ENCODE results near the gene ST6GALNAC3.

ST6GALNAC3 gene

DNA sequence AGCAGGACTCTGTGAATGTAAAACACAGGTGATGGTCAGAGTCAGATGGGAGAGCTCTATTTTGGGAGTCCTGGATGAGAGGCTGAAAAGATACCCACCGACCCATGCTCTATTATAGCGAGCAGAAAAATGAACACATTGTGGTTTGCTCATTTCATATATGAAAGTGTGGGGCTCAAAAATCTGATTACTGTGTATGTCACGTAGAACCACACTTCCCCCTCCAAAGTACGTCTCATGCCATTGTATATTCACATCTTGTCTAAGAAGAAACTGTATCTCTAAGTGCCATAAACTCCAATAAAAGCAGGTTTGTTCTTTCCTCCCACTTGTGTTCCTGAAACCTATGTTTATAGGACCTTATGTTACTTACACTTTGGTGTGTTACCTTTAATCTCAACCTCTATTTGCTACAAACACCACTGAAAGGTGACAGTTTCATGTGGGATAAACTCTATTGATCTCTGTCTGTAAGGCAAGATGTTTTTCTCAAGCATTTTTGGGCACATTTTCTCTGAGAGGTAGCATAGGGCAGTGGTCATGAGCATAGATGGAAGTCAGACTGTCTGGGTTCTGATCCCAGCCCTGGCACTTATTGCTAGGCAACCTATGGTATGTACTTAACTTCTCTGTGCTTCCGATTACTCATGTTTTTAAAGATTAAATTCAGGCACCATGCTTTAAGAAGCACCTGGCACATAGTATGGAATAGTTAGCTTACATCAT, 214.4 kb downstream of the ST6GALNAC3 start:
- no peak overlapping the region for H3K4me3 ChIP-seq (ENCODE audit: low read length)
- H3K4me1 ChIP-seq (ENCODE audit: control insufficient read depth, insufficient read depth, low read length), result no peaks in the 10 kb centered on the region
- H3K27me3 ChIP-seq (ENCODE audit: control insufficient read depth, insufficient read depth, low read length), result no peaks in the 10 kb centered on the region
- H3K9ac ChIP-seq (ENCODE audit: low read length), result no peak overlapping the region
- H3K9me3 ChIP-seq (ENCODE audit: control insufficient read depth, low read length), result no peaks in the 10 kb centered on the region
- H3K36me3 ChIP-seq (ENCODE audit: control insufficient read depth, insufficient read depth, low read length), result no peaks in the 10 kb centered on the region

DNA sequence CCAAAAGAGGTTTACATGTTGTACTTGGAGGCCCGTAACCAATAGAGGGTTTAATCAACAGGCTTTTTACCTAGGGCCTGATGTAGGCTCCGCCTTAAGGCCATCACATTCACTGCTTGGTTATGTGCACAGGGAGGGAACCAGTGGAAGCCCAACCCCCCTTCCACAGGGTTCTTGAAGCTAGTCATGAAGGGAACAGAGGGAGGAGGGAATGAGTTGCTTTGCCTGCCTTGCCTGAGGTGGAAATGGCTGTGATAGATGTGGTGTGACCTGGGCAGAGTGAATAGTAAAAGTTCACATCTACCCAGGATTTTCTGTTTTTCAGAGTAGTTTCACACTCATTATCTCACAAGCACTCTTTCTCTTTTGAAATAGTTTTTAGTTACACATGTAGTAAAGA, 215.1 kb downstream of the ST6GALNAC3 start:
- Histone ChIP-seq H3K9me3 (ENCODE audit: control insufficient read depth, low read length) (no peaks in the 10 kb centered on the region), H3K4me1 (ENCODE audit: control insufficient read depth, insufficient read depth, low read length) (no peaks in the 10 kb centered on the region), H3K9ac (ENCODE audit: low read length) (no peak overlapping the region), H3K4me3 (ENCODE audit: low read length) (no peak overlapping the region), H3K36me3 (ENCODE audit: control insufficient read depth, insufficient read depth, low read length) (no peaks in the 10 kb centered on the region), H3K27me3 (ENCODE audit: control insufficient read depth, insufficient read depth, low read length) (no peaks in the 10 kb centered on the region)

DNA sequence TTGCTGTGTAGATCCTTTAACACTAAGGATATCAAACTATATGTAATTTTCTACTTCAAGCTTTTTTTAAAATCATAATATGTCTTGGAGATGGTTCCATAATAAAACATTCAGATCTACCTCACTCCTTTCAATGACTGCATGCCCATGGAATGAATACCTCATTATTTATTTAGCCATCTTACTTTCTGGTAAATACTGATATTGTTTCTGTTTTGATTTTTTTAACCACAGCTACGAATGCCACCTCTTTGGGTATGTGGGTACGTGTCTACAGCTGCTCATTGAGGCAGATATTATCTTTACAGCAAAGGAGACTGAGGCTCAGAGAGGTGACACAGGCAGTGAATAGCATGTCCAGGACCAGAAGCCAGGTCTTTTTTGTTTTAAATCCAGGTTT, 215.7 kb downstream of the ST6GALNAC3 start:
- no peaks in the 10 kb centered on the region for H3K4me1 ChIP-seq (ENCODE audit: control insufficient read depth, insufficient read depth, low read length)
- H3K4me3 ChIP-seq (ENCODE audit: low read length), result no peak overlapping the region
- H3K27me3 ChIP-seq (ENCODE audit: control insufficient read depth, insufficient read depth, low read length), result no peaks in the 10 kb centered on the region
- no peak overlapping the region for H3K9ac ChIP-seq (ENCODE audit: low read length)
- no peaks in the 10 kb centered on the region for H3K36me3 ChIP-seq (ENCODE audit: control insufficient read depth, insufficient read depth, low read length)
- no peaks in the 10 kb centered on the region for H3K9me3 ChIP-seq (ENCODE audit: control insufficient read depth, low read length)

DNA sequence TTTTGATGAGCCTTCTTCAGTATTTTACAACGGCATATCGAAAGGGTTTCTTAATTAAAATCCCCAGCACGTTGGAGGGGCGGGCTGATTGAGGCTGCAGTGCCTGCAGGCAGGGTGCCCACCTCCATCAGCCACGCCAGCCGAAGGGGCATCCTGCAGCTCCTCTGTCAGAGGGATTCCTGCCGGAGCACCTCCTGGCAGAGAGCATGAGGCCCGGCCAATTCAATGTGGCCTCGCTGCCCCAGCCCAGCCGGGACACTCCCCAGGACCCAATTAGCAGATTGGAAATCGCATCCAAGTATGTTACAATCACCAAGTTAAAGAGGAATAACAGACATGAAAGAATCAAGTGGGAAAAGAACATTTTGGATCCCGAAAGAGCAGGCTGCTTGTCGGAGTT, 216.6 kb downstream of the ST6GALNAC3 start:
- no peaks in the 10 kb centered on the region for H3K27me3 ChIP-seq (ENCODE audit: control insufficient read depth, insufficient read depth, low read length)
- H3K4me1 ChIP-seq (ENCODE audit: control insufficient read depth, insufficient read depth, low read length), result no peaks in the 10 kb centered on the region
- H3K4me3 ChIP-seq (ENCODE audit: low read length), result no peak overlapping the region
- no peaks in the 10 kb centered on the region for H3K9me3 ChIP-seq (ENCODE audit: control insufficient read depth, low read length)
- no peak overlapping the region for H3K9ac ChIP-seq (ENCODE audit: low read length)
- H3K36me3 ChIP-seq (ENCODE audit: control insufficient read depth, insufficient read depth, low read length), result no peaks in the 10 kb centered on the region

DNA sequence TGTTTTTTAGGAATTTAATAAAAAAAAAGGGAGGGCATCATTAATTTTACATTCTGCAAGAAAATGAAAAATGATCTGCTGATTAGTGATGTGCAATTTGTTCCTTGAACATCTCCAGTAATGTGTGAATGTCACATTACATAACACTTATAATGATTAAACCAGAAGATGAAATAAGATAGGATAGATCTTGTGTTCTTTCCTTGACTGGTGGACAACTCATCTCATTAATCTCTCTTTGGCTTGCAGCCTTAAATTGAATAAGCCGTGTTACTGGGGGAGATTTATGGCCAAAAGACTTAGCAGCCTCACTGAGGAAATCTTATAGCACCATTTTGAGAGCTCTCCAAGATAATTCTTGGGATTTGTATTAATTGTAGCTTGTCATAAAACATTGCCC, 217.2 kb downstream of the ST6GALNAC3 start:
- H3K4me3 ChIP-seq (ENCODE audit: low read length), result no peak overlapping the region
- H3K4me1 ChIP-seq (ENCODE audit: control insufficient read depth, insufficient read depth, low read length), result no peaks in the 10 kb centered on the region
- no peaks in the 10 kb centered on the region for H3K36me3 ChIP-seq (ENCODE audit: control insufficient read depth, insufficient read depth, low read length)
- H3K9me3 ChIP-seq (ENCODE audit: control insufficient read depth, low read length), result no peaks in the 10 kb centered on the region
- H3K9ac ChIP-seq (ENCODE audit: low read length), result no peak overlapping the region
- H3K27me3 ChIP-seq (ENCODE audit: control insufficient read depth, insufficient read depth, low read length), result no peaks in the 10 kb centered on the region

DNA sequence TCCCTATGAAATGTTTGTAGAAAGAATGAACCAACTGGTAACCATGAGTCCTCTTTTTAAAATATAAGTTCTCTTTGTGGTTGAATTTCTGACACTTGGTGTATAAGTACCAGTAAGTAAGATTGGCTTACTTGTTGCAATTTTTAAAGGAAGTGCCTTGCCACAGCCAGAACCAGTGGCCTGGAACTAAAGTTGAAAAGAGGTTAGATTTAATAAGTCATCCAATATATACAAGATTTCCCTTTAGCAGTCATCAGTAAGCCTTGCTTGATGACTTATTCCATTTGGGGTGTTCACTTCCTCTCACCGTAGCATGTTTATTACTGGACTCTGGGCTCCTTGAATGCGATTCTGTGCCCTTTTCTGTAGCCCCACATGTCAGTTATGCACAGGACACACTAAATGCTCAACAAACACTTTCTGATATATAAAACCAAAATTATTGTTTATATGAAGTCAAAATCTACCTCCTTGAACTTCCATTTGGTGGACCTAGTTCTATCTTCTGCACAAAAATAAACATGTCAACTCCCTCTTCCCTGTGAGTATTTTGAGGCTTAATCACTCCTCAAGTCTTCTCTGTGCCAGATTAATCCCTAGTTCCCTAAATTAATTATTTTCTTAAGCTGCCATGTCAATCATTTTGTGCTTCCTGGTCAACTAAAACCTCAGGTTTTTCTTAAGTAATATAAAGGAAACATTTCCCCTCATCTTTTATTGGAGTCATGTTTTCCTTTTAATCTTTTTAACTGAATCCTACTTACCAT, 218.1 kb downstream of the ST6GALNAC3 start:
- H3K9me3 ChIP-seq (ENCODE audit: control insufficient read depth, low read length), result no peaks in the 10 kb centered on the region
- H3K27me3 ChIP-seq (ENCODE audit: control insufficient read depth, insufficient read depth, low read length), result no peaks in the 10 kb centered on the region
- no peaks in the 10 kb centered on the region for H3K4me1 ChIP-seq (ENCODE audit: control insufficient read depth, insufficient read depth, low read length)
- no peak overlapping the region for H3K4me3 ChIP-seq (ENCODE audit: low read length)
- no peaks in the 10 kb centered on the region for H3K36me3 ChIP-seq (ENCODE audit: control insufficient read depth, insufficient read depth, low read length)
- no peak overlapping the region for H3K9ac ChIP-seq (ENCODE audit: low read length)

- Histone ChIP-seq H3K9me3 (ENCODE audit: control insufficient read depth, low read length) (no peaks in the 10 kb centered on the region), H3K4me3 (ENCODE audit: low read length) (no peak overlapping the region), H3K27me3 (ENCODE audit: control insufficient read depth, insufficient read depth, low read length) (no peaks in the 10 kb centered on the region), H3K4me1 (ENCODE audit: control insufficient read depth, insufficient read depth, low read length) (no peaks in the 10 kb centered on the region), H3K36me3 (ENCODE audit: control insufficient read depth, insufficient read depth, low read length) (no peaks in the 10 kb centered on the region), H3K9ac (ENCODE audit: low read length) (no peak overlapping the region)
Measured at GRCh38 chr1:76293831-76294230, 219.3 kb downstream of the ST6GALNAC3 start.

DNA sequence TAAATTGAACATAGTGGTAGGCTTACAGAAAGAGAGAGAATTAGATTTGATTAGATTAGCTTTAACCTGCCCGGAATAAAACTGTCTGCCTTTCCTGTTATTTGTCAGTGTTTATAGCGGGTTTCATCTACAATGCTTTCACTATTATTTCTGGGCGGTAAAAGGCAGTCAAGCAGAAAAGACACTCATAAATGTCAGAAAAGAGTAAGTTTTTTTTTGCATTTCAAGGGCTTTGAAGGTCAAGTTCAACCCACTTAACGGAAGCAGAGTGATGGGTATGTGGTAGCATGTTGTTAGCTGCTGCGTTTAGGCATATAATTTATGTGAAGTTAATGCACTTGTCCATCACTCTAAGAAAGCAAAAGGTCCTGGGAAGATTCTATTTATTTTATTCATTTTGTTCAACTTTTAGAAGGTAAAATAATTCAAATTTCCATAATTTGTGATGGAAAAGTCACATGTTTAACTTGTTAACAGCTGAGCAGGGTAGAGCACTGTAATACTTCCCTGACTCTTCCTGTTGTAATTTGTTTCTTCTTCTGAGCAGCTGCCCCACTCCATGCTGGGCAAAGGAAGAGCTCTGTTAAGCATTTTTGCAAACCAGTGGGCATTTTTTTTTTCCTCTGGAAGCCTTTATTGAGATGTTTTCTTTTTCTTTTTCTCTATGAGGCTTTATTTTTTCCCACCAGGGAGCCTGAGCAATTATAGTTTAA, 220.1 kb downstream of the ST6GALNAC3 start:
- Histone ChIP-seq H3K4me1 (ENCODE audit: control insufficient read depth, insufficient read depth, low read length) (no peaks in the 10 kb centered on the region), H3K9me3 (ENCODE audit: control insufficient read depth, low read length) (no peaks in the 10 kb centered on the region), H3K27me3 (ENCODE audit: control insufficient read depth, insufficient read depth, low read length) (no peaks in the 10 kb centered on the region), H3K4me3 (ENCODE audit: low read length) (no peak overlapping the region), H3K9ac (ENCODE audit: low read length) (no peak overlapping the region), H3K36me3 (ENCODE audit: control insufficient read depth, insufficient read depth, low read length) (no peaks in the 10 kb centered on the region)

DNA sequence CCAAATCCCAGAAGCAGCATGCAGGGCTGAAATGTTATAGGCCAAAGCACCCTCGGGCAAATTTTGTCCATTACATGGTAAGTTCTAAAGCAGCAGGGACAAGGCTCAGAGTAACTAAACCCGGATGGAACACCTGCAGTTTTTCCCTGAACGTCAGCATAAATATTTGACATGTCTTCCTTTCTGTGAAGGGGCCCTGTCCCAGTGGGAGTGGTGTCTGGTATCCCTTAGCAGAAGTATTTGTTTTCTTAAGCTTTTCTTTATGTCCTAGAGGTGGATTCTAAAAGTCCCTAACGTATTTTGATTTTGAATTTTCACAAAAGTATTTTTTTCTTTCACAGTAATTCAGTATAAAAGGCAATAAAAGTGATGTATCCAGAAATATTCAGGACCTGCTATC, 223.9 kb downstream of the ST6GALNAC3 start:
- Histone ChIP-seq H3K36me3 (ENCODE audit: control insufficient read depth, insufficient read depth, low read length) (no peaks in the 10 kb centered on the region), H3K4me3 (ENCODE audit: low read length) (no peak overlapping the region), H3K27me3 (ENCODE audit: control insufficient read depth, insufficient read depth, low read length) (no peaks in the 10 kb centered on the region), H3K4me1 (ENCODE audit: control insufficient read depth, insufficient read depth, low read length) (no peaks in the 10 kb centered on the region), H3K9me3 (ENCODE audit: control insufficient read depth, low read length) (no peaks in the 10 kb centered on the region), H3K9ac (ENCODE audit: low read length) (no peak overlapping the region)

GRCh38 chr1:76299036-76299435, 224.5 kb downstream of the ST6GALNAC3 start:
- no peaks in the 10 kb centered on the region for H3K4me1 ChIP-seq (ENCODE audit: control insufficient read depth, insufficient read depth, low read length)
- no peaks in the 10 kb centered on the region for H3K36me3 ChIP-seq (ENCODE audit: control insufficient read depth, insufficient read depth, low read length)
- H3K4me3 ChIP-seq (ENCODE audit: low read length), result no peak overlapping the region
- H3K9me3 ChIP-seq (ENCODE audit: control insufficient read depth, low read length), result no peaks in the 10 kb centered on the region
- no peaks in the 10 kb centered on the region for H3K27me3 ChIP-seq (ENCODE audit: control insufficient read depth, insufficient read depth, low read length)
- no peak overlapping the region for H3K9ac ChIP-seq (ENCODE audit: low read length)

GRCh38 chr1:76300556-76300955, 226.0 kb downstream of the ST6GALNAC3 start:
- Histone ChIP-seq H3K27me3 (ENCODE audit: control insufficient read depth, insufficient read depth, low read length) (no peaks in the 10 kb centered on the region), H3K9ac (ENCODE audit: low read length) (no peak overlapping the region), H3K4me1 (ENCODE audit: control insufficient read depth, insufficient read depth, low read length) (no peaks in the 10 kb centered on the region), H3K9me3 (ENCODE audit: control insufficient read depth, low read length) (no peaks in the 10 kb centered on the region), H3K36me3 (ENCODE audit: control insufficient read depth, insufficient read depth, low read length) (no peaks in the 10 kb centered on the region), H3K4me3 (ENCODE audit: low read length) (no peak overlapping the region)

DNA sequence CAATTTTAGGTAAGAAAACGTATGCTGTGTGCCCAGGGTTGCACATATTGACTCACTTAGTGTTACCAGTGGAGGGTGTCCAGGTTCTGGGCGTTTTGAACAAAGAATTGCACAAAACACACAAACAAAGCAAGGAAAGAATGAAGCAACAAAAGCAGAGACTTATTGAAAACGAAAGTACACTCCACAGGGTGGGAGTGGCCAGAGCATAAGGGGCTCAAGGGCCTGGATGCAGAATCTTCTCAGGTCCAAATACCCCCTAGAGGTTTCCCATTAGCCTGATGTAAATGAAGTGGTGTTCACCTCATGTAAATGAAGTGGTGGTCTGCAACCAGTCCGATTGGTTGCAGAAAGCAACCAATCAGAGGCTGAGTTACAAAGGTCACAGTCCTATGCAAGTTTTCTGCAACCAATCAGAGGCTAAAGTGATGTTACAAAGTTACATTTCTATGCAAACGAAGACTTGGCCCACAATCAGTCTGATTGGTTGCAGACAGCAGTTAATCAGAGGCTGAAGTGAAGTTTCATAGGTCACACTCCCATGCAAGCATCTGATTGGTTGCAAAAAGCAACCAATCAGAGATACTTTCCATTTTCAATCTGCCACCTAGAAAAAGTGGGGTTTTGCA, 228.3 kb downstream of the ST6GALNAC3 start:
- Histone ChIP-seq H3K4me1 (ENCODE audit: control insufficient read depth, insufficient read depth, low read length) (no peaks in the 10 kb centered on the region), H3K4me3 (ENCODE audit: low read length) (no peak overlapping the region), H3K36me3 (ENCODE audit: control insufficient read depth, insufficient read depth, low read length) (no peaks in the 10 kb centered on the region), H3K27me3 (ENCODE audit: control insufficient read depth, insufficient read depth, low read length) (no peaks in the 10 kb centered on the region), H3K9ac (ENCODE audit: low read length) (no peak overlapping the region), H3K9me3 (ENCODE audit: control insufficient read depth, low read length) (no peaks in the 10 kb centered on the region)

Measured in mucosa of stomach (tissue), 1 donor.